ENCODE results near the gene GDF9. TPM values are rescaled to one million over a fixed set of nuclear protein-coding genes. Genes with fewer than 3 reads are reported as not detected.
A peak's percentile ranks its signal among the peaks of the same experiment; 100 is the strongest.

Gene GDF9, protein sequence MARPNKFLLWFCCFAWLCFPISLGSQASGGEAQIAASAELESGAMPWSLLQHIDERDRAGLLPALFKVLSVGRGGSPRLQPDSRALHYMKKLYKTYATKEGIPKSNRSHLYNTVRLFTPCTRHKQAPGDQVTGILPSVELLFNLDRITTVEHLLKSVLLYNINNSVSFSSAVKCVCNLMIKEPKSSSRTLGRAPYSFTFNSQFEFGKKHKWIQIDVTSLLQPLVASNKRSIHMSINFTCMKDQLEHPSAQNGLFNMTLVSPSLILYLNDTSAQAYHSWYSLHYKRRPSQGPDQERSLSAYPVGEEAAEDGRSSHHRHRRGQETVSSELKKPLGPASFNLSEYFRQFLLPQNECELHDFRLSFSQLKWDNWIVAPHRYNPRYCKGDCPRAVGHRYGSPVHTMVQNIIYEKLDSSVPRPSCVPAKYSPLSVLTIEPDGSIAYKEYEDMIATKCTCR
- polyA plus RNA-seq = under 1 TPM; 0.11 to 0.63 (median 0.31) TPM

DNA sequence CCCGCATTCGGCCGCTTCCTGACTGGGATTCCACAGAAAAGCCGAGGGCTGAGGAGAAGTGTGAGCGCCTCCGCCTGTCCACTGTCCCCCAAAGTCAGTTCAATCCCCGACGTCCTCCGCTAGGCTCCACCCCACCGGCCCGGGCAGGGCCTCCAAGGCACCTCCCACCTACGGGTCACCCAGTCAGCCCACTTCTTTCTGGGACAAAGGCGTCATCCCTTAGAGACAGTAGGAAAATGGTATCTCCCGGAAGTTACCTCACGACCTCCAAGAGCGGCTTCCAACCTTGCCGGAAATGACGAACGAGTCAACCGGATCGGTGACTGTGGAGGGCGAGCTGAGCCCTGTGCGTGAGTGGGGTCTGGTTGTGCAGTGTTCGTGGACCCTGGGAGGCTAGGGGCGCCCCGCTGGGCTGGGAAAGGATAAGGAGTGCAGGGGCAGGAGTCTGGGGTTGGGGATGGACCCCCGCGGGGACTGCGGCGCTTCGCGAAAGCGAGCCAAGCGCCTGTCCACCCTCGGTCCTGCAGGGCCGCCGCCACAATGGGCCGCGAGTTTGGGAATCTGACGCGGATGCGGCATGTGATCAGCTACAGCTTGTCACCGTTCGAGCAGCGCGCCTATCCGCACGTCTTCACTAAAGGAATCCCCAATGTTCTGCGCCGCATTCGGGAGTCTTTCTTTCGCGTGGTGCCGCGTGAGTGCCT is at the start of gene GDF9, which contains the start of gene UQCRQ:
TSS of gene GDF9 (minus strand) at position 128 of the 704 bp plus-strand sequence. CDS start 1,936 bp downstream, outside the sequence.
TSS of gene UQCRQ (plus strand) at position 301 of the 704 bp plus-strand sequence. CDS start at position 541, 240 bp downstream.
- WGBS, 3 donors = 0 to 1% (median 0%) methylated on average over 55 of the region's 55 CpGs
- peak within 1 kb of the TSS; percentile 55 for H3K27ac ChIP-seq (ENCODE audit: low read depth, low read length)

DNA sequence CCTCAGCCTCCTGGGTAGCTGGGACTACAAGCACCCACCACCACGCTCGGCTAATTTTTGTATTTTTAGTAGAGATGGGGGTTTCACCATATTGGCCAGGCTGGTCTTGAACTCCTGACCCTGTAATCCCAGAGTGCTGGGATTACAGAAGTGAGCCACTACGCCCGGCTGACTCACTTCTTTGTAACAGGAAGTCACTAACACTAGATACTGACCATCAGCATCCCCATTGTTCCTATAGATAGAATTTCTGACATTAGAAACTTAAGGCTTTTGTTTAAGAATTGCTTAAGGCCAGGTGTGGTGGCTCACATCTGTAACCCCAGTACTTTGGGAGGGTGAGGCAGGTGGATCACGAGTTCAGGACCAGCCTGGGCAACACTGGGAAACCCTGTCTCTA is 49.4 kb upstream of the GDF9 start:
- no peak overlapping the region for H3K27ac ChIP-seq (ENCODE audit: low read depth, low read length)
- 77 to 93% (median 82%) methylated on average over 5 of the region's 5 CpGs for WGBS, 3 donors

DNA sequence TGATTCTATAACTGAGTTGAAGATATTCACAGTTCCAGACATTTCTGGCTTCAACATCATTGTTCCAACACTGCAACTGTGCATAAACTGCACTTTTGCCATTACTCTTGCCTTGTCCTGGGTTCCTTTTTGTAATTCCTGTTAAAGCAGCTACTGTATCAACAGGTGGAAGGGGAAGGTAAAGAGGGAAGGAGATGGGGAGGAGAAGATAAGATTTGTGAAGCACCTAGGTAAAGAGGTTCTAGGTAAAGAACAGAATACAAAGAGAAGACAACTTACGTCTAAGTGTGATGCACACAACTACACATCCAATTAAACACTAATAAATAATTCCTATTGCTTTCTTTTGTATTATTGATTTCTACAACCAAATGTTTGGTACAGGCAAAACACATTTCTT is 43.4 kb upstream of the GDF9 start:
- WGBS, 3 donors = 90 to 100% (median 90%) methylated on average over 1 of the region's 1 CpG
- H3K27ac ChIP-seq (ENCODE audit: low read depth, low read length) = no peak overlapping the region

DNA sequence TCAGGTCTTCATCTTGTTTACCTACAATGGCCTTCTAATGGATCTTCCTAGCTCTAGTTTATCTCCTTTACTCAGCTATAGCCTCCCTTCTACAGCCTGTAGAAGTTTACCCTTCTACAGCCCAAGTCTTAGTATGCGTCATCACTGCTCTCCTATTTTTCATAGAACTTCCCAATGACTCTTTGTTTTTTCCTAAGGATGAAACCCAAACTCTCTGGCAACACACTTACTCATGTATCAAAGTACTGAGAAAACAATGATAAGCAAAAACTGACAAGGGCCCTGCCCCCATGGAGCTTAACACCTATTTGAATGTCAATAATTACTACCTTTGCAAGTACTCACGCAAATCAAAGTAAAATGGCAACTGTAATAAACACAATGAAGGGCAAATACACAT is 40.9 kb upstream of the GDF9 start:
- WGBS, 3 donors = 76 to 98% (median 93%) methylated on average over 2 of the region's 2 CpGs
- no peak overlapping the region for H3K27ac ChIP-seq (ENCODE audit: low read depth, low read length)

DNA sequence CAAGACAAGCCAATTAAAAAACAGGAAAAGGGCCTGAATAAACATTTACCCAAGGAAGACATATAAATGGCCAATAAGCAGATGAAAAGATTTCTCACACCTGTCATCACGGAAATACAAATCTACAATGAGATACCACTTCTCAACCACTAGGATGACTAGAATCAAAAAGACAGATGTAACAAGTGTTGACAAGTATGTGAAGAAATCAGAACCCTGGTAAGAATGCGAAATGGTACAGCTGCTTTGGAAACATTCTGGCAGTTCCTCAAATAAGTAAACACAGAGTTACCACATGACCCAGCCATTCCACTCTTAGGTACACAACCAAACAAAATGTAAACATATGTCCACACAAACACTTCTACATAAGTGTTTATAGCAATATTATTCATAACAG is 39.7 kb upstream of the GDF9 start:
- H3K27ac ChIP-seq (ENCODE audit: low read depth, low read length) = no peak overlapping the region

DNA sequence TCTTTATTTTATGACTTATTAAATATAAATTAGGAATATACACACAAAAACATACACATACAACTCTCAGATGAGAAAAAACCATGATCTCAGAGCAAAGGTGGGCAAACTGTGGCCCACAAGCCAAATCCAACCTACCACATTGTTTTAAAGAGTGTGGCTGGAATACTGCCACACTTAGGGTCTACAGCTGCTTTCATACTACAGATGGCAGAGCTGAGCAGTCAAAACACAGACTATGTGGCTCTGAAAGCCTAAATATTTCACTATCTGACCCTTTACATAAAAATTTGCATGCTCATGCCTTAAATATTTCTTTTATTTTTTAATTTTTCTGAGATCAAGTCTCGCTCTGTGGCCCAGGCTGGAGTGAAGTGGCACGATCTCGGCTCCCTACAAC is 35.5 kb upstream of the GDF9 start:
- H3K27ac ChIP-seq (ENCODE audit: low read depth, low read length) = no peak overlapping the region
- WGBS, 3 donors = 97 to 98% (median 98%) methylated on average over 3 of the region's 3 CpGs

More for the DNA sequence above, 39.7 kb upstream of the GDF9 start:
- 38 to 78% (median 64%) methylated on average over 2 of the region's 2 CpGs for WGBS, 3 donors

DNA sequence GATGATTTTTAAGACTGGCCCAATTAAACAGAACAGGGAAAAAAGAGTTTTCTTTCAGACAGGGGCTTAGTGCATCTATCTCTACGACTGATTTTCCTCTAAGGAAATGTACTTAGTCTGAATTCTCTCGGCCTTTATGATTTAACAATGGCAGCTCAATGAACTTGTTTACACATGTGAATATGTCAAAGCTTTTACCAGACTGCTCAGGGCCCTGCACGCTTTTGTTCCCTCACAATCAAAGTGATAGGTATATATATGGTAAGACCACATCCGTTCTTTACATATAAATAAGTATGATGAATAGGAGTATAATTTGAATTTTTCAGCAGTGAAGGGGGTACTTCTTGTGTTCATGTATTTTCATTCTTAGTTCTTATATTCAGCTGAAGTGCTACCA is 34.8 kb upstream of the GDF9 start:
- no peak overlapping the region for H3K27ac ChIP-seq (ENCODE audit: low read depth, low read length)
- 81 to 92% (median 86%) methylated on average over 4 of the region's 4 CpGs for WGBS, 3 donors

DNA sequence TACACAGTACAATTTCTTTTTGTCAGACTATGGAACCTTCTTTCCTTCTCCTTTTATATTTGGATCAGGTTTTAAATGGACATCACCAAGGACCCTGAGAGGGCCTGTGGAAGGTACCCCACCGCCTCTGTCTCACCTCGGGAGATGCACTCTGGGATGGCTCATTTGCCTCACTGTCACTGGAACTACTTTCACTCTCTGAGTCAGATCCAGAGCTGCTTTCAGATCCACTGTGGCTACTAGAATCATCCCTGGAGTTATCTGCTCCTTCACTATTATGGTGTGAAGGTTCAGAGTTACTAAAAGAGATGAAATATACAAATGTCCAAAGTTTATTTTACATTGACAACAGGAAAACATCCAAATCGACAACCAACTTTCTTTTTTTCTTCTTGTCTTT is 31.8 kb upstream of the GDF9 start:
- no peak overlapping the region for H3K27ac ChIP-seq (ENCODE audit: low read depth, low read length)
- 68 to 77% (median 76%) methylated on average over 3 of the region's 3 CpGs for WGBS, 3 donors

DNA sequence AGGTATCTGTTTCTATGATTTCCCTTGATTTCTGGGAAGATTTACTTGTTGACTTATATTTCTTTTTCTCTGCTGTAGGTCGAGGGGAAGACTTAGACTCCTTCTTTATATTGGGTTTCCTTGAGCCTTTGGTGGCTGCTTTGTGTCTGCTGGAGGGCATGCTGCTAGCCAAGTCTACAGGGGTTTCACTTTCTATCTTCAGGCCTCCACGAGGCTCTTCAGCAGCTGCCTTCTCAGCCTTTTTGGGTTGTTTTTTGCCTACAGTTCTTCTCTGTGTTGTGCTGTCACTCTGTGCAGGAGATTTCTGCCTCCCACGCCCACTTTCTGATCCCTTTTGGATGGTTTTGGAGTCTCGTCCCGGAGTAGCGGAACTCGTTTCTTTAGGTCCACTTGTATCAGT is 30.4 kb upstream of the GDF9 start:
- 82 to 92% (median 91%) methylated on average over 7 of the region's 7 CpGs for WGBS, 3 donors
- no peak overlapping the region for H3K27ac ChIP-seq (ENCODE audit: low read depth, low read length)

DNA sequence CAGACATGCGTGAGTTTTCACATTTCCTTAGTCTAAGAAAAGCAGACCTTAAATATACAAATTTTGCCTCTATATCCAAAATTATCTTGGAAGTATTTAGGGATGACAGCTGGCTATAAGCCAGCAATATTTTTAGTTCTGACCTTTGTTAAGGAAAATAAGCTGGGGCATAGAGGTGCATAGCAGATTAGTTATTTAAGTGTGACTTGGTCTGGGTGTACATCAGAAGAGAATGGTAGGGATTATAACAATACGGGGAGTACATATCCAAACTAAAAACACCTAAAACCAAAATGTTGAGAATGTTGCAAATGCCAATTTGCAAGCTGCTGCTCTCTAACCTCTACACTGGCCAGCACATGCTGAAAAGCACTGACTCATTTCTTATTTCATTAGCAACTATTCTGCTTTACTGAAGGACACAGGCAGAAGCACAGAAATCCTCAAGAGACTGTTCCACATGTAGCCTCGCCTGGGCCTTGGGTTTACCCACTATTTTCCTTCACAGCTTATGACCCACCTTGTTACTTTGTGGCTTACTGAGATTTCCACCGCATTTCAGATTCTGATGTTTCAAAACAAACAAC is 29.5 kb upstream of the GDF9 start:
- H3K27ac ChIP-seq (ENCODE audit: low read depth, low read length) = no peak overlapping the region
- 89 to 91% (median 90%) methylated on average over 4 of the region's 4 CpGs for WGBS, 3 donors

DNA sequence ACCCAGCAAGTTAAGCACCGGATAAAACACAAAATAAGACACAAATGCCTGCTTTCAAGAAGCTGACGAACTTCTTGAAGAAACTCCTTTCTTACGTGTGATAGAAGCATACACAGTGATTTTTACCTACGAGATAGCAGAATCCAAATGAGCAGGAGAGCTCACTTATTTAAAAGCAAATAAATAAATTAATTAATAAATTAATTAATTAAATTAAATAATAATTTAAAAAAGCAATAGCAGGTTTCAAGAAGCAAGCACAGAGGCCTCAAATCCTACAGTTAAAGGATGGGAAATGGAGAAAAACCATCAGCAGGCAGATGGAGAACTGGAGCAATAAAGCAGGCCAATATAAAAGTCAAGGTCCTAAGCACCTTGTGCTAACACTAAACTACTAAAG is 24.5 kb upstream of the GDF9 start:
- no peak overlapping the region for H3K27ac ChIP-seq (ENCODE audit: low read depth, low read length)
- WGBS, 3 donors = 93 to 97% (median 95%) methylated on average over 4 of the region's 4 CpGs

DNA sequence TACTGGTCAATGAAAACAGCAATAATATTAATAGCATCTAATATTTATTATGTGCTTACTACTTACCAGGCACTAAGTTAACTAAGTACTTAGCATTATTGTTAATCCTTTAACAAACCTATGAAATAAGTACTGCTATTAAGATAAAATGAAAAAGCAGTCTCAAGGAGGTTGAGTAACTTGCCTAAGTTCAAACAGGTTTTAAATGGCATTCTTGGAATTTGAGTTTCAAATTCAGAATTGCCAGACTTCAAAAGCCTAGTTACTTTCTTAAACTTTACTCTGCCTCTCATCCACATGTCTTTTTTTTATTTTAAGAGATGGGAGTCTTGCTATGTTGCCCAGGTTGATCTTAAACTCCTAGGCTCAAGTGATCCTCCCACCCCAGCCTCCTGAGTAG is 23.2 kb upstream of the GDF9 start:
- H3K27ac ChIP-seq (ENCODE audit: low read depth, low read length) = no peak overlapping the region

DNA sequence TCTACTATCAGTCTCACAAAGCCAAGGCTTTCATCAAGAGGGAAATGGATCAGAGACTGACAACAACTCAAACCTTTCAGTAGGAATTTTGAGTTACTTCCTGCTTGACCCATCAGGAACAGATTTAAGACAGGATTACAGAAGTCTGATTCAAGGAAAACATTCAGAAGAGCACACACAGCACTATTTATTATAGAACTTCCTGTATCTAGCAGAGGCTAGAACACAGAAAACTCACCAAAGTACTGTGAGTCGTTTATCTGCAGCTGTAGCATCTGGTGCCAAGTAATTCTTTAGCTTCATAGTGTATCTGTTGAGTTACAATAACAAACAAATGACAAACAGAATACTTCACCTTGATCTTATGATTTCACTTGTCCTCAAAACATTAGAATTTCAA is 21.0 kb upstream of the GDF9 start:
- 50 to 62% (median 55%) methylated on average over 1 of the region's 1 CpG for WGBS, 3 donors
- no peak overlapping the region for H3K27ac ChIP-seq (ENCODE audit: low read depth, low read length)

DNA sequence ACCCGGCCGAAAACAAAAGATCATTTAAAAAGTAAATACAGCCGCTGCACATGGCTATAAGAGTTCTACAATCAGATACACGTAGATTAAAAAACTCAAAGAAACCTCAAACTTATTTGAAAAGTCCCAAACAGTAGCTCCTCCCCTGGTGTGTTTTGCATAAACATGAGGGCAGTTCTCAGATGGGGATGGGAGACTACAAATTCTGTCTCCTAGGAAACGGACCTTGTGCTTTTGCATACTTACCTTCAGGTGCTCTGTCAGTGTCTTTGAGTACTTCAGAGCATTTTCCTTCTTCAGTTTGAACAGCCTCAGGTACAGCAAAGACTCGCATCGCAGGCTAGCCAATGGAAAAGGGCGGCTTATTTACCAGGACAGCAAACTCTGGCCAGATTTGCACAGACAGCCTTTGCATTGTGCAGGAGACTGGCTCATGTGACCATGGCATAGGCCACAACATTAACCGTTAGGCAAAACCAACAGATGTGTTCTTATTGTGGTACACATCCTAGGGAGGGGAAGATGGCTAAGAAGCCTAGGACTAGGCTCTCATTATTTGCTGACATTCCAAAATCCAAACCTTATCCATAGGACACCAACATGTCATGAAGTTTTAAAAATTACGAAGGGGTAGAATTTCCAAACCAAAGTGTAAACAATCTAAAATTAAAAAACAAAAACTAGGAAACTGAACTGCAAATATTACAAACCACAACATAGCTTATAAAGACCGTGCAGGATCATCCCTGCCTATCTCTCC is 20.0 kb upstream of the GDF9 start:
- WGBS, 3 donors = 90 to 91% (median 91%) methylated on average over 11 of the region's 11 CpGs
- no peak overlapping the region for H3K27ac ChIP-seq (ENCODE audit: low read depth, low read length)

DNA sequence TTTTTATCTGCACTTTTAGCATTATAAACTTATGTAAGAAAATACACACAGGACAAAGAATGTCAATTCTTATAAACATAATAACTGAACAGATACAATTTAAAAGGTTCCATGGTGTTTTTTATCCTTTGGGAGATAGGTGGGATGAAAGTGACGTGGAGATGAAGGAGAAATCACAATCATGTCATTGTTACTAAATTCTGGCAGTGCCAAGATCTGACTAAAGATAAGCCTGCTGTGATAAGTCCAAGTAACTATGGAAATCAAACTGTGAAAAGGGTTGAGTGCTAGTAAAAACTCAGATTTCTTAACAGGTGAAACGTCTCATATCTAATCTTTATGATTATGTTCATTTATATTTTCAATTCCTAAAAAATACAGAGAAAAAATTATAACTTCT is 18.3 kb upstream of the GDF9 start:
- no peak overlapping the region for H3K27ac ChIP-seq (ENCODE audit: low read depth, low read length)
- 45 to 89% (median 83%) methylated on average over 2 of the region's 2 CpGs for WGBS, 3 donors

DNA sequence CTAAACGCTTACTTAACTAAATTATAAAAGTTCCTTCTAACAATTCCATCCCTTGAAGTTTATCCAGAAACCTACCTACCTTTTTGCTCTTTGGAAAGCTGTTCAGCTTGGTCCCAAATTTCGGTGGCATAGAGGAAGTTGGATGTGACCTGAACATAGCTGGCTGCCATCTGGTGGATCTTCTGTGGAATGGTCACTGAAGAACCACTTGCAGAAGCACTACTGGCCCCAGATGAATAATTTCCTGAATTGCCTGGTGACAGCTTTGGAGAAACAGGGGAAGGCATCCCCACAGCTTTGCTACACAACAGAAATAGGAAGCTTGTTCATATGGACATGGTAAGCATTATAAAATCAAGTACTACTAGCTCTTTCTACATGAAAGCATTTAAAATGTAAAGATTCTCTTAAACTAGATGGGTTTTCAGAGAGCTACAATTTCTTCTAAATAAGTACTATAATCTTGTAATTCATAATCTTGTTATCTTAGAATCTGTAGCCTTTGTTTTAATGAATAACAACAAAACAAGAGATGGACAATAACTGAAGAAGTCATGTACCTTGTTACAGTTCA is 17.1 kb upstream of the GDF9 start:
- H3K27ac ChIP-seq (ENCODE audit: low read depth, low read length) = no peak overlapping the region
- WGBS, 3 donors = 27 to 36% (median 33%) methylated on average over 2 of the region's 2 CpGs

DNA sequence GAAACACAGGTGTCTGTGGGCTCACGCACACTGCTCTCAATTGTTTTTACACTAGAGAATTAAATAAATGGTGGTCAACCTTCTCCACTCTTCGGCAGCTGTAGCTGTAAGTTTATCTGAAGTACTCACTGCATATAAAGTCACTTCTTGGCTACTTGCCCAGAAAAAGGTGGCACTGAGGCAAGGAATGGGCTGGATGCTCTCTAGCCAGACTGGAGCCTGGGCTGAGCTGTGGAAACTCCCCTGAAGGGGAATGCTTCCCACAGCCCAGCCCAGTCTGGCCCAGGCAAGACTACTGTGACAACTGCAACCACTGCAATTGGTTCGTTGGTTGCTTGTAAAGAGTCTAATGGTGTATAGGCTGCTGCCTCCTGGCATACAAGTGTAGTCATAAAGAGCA is 11.7 kb upstream of the GDF9 start:
- WGBS, 3 donors = 69 to 84% (median 71%) methylated on average over 3 of the region's 3 CpGs
- H3K27ac ChIP-seq (ENCODE audit: low read depth, low read length) = no peak overlapping the region

DNA sequence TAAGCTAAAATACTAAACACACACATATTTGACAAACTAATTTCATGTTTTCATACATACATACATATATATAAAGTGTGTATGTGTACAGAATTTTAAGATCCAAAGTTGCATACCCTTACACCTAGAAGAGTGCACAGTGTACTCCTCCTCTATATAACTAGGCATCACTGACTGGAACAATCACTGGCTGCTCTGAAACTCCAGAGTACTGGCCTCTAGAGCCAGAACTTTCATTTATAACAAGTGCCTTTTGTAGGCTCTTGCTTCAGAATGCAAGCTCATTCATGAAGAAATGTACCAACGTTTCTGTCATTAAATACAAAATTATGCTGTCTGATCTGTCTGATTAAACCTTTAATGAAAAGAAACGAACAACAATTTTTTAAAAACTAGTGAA is 11.2 kb upstream of the GDF9 start:
- no peak overlapping the region for H3K27ac ChIP-seq (ENCODE audit: low read depth, low read length)
- WGBS, 3 donors = 57 to 87% (median 78%) methylated on average over 2 of the region's 2 CpGs
